ENCODE results near the gene TENM4. TPM values are rescaled to one million over a fixed set of nuclear protein-coding genes. Genes with fewer than 3 reads are reported as not detected.

The TENM4 gene
- total RNA-seq, 4 donors from 2014 or later = 7.7 to 39.3 (median 16.1) TPM

DNA sequence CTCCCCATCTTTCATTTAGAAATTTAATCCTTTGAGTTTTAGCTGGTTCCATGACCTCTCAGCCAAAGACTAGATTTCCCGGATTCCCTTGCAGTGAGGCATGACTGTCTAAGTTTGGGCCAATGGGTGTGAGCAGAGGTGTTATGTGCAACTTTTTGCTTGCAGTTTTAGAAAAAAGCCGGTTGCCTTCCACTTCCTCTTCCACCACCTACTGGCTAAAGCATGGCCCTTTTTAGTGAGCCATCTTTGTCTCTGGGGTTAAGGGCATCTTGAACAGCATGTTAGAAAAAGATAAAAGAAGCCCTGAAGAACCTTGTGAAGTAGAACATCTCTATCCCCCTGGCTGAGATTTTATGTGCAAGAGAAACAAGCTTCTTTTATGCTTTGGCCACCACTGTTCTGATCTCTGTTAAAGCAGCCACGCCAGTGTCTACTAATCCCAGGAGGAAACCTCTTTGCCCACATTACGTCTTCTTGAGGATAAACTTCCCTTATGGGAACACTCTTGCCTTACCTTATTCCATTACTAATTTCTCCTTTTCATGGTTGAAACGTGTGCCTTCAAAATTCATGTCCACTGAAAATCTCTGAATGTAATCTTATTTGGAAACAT is 279.9 kb downstream of the TENM4 start:
- TF ChIP-seq, protein P1, sequence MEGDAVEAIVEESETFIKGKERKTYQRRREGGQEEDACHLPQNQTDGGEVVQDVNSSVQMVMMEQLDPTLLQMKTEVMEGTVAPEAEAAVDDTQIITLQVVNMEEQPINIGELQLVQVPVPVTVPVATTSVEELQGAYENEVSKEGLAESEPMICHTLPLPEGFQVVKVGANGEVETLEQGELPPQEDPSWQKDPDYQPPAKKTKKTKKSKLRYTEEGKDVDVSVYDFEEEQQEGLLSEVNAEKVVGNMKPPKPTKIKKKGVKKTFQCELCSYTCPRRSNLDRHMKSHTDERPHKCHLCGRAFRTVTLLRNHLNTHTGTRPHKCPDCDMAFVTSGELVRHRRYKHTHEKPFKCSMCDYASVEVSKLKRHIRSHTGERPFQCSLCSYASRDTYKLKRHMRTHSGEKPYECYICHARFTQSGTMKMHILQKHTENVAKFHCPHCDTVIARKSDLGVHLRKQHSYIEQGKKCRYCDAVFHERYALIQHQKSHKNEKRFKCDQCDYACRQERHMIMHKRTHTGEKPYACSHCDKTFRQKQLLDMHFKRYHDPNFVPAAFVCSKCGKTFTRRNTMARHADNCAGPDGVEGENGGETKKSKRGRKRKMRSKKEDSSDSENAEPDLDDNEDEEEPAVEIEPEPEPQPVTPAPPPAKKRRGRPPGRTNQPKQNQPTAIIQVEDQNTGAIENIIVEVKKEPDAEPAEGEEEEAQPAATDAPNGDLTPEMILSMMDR (IDR thresholded peaks at IDR 0.05) = peak in 4 of 6 experiments; percentile 10 to 52 (median 39)
- no peak for TF ChIP-seq POLR2A (IDR thresholded peaks at IDR 0.05)
- Histone ChIP-seq H3K27me3 (no peaks in the 10 kb centered on the region), H3K27ac (peak overlapping the region in 2 of 4 donors; percentile 4 to 10), H3K4me1 (peaks cover 6 to 47% (median 12%) of the 10 kb centered on the region in 3 donors), H3K36me3 (no peaks in the 10 kb centered on the region), H3K4me3 (no peak overlapping the region), H3K9me3 (no peaks in the 10 kb centered on the region)
- DNase-seq = no peak
- 54 to 58% methylated on average over 5 of the region's 5 CpGs for WGBS, 2 donors
- intact Hi-C loops (cut with DNase I) = no loop called here

DNA sequence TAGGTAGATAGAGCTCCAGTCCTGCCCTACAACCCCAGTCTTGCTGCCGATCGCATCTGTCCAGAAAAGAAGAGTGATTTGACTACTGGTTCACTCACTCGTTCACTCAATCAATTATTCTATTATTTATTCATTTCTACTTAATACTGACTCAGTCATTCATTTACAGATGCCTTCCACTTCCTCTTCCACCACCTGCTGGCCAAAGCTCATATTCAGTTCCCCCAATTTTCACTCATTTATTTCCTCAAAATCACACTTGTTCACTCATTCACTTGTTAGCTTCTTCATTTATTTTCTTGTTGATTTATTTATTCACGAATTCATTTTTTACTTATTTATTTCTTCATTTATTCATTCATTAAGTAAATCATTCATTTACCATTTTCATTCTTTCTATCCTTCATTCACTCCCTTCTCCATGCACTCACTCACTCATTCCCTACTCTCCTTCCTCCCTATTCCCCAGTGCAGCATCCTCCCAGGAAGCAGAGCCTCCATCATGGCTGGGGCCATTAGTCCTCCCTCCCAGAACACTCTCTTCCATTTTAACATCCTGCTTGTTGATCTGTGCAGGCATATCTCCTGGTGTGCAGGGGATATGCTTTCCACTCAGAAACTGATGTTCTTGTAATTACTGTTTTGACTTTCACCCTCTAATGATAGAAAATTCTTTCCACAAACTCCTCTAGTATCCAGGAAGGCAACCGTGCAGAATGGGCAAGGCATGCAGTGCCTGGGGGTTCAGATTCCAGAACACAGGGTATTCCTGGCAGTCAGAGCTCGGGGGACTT is 281.0 kb downstream of the TENM4 start:
- no peaks in the 10 kb centered on the region for H3K9me3 ChIP-seq
- DNase-seq = no peak
- H3K27me3 ChIP-seq = no peaks in the 10 kb centered on the region
- intact Hi-C loops (cut with DNase I) = no loop called here
- no peaks in the 10 kb centered on the region for H3K36me3 ChIP-seq
- no peak overlapping the region for H3K27ac ChIP-seq
- peaks cover 7 to 45% (median 12%) of the 10 kb centered on the region in 3 donors for H3K4me1 ChIP-seq
- no peak overlapping the region for H3K4me3 ChIP-seq
- 73 to 77% methylated on average over 5 to 6 of the region's 6 CpGs for WGBS, 2 donors
- TF ChIP-seq, protein P1 (IDR thresholded peaks at IDR 0.05) = peak in 2 of 6 experiments; percentile 3 to 41
- TF ChIP-seq POLR2A (IDR thresholded peaks at IDR 0.05) = no peak

DNA sequence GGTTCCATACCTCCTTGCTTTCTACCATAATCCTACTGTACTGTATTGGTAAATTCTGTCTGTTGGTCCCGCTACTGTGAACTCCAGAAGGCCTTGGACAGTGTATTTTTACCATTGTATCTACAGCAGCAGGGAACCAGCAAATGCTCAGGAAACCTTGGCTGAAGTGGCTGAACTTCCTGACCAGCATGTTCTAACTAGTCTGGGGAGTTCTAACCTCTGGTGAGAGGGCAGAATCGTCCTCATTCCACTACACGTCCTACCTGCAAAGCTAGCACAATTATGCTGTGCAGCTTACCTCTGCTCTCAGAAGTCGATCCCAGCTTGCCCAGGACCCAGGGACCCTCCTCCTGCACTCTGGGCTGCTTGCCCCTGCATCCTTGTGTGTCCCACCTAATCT is 283.1 kb downstream of the TENM4 start:
- Histone ChIP-seq H3K4me3 (no peak overlapping the region), H3K36me3 (no peaks in the 10 kb centered on the region), H3K9me3 (no peaks in the 10 kb centered on the region), H3K27me3 (no peaks in the 10 kb centered on the region), H3K27ac (no peak overlapping the region), H3K4me1 (peaks cover 7 to 45% (median 12%) of the 10 kb centered on the region in 3 donors)
- intact Hi-C loops (cut with DNase I) = no loop called here
- no peak for DNase-seq
- 26 to 30% methylated on average over 4 of the region's 4 CpGs for WGBS, 2 donors
- TF ChIP-seq, protein P1 (IDR thresholded peaks at IDR 0.05) = no peak
- no peak for TF ChIP-seq POLR2A (IDR thresholded peaks at IDR 0.05)

DNA sequence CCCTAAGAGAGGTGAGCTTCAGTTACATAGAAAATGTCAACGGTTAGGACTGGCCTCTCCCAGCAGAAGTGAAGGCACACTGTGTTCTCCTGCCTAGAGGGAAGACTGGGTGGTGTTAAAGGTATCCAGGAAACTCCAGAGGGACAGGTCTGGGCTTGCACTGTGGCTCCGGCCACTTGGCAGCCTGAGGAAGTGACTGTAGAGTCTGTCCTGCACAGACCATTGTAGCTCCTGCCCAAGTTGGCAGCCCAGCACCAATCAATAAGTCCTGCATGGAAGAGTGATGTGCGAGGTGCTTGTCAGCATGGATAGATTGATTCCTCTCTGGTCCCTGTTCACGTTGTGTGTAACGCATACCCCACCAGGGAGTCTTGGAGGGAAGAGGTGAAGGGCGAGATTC is 284.8 kb downstream of the TENM4 start:
- no peaks in the 10 kb centered on the region for H3K9me3 ChIP-seq
- no peak overlapping the region for H3K27ac ChIP-seq
- DNase-seq = no peak
- H3K4me3 ChIP-seq = no peak overlapping the region
- no peaks in the 10 kb centered on the region for H3K27me3 ChIP-seq
- 66 to 72% methylated on average over 5 to 6 of the region's 6 CpGs for WGBS, 2 donors
- H3K36me3 ChIP-seq = no peaks in the 10 kb centered on the region
- peaks cover 7 to 40% (median 12%) of the 10 kb centered on the region in 3 donors for H3K4me1 ChIP-seq
- no peak for TF ChIP-seq POLR2A (IDR thresholded peaks at IDR 0.05)
- TF ChIP-seq, protein P1 (IDR thresholded peaks at IDR 0.05) = no peak
- intact Hi-C loops (cut with DNase I) = no loop called here

DNA sequence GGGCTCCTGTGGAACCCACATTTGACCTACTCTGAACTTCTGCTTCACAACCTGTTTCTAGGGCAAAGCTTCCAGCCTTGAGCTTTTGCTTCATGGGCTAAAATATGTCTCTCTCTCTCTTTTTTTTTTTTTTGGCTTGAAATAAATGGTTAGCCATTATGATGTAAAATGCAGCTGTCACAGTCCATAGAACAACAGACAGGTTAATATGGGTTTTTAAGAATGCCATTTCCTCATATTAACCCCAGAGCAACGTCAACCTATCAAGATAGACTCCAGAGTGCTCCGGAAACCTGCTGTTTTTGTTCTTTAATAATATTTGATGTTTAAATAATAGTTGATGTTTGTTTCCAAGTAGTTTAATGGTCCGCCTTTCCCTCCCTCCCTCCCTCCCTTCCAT is 285.6 kb downstream of the TENM4 start:
- WGBS, 2 donors = 81 to 83% methylated on average over 3 of the region's 3 CpGs
- Histone ChIP-seq H3K9me3 (no peaks in the 10 kb centered on the region), H3K27me3 (no peaks in the 10 kb centered on the region), H3K4me3 (no peak overlapping the region), H3K4me1 (peaks cover 7 to 32% (median 12%) of the 10 kb centered on the region in 3 donors), H3K36me3 (no peaks in the 10 kb centered on the region), H3K27ac (no peak overlapping the region)
- intact Hi-C loops (cut with DNase I) = no loop called here
- TF ChIP-seq POLR2A (IDR thresholded peaks at IDR 0.05) = no peak
- TF ChIP-seq, protein P1 (IDR thresholded peaks at IDR 0.05) = no peak
- DNase-seq = no peak
